ENCODE results near the gene TAOK1. TPM values are rescaled to one million over a fixed set of nuclear protein-coding genes. Genes with fewer than 3 reads are reported as not detected.

Gene TAOK1
- total and polyA plus RNA-seq, 2 of the 13 experiments (the other 11 are each of a cell fraction or from before 2014, with no cell fraction given): 14.1 to 23.0 TPM

- peak; percentile 21 for TF ChIP-seq AGO2 (optimal IDR thresholded peaks at IDR 0.05; ENCODE audit: low read depth, low read length)
- no peak for TF ChIP-seq PHB2 (IDR thresholded peaks at IDR 0.05; ENCODE audit: partially characterized antibody)
- TF ChIP-seq ZNF34 (CRISPR knock-in tag; IDR thresholded peaks at IDR 0.05; ENCODE audit: borderline replicate concordance): no peak
- TF ChIP-seq ZNF570 (CRISPR knock-in tag; IDR thresholded peaks at IDR 0.05; ENCODE audit: borderline replicate concordance): no peak
- TF ChIP-seq ZFX (CRISPR knock-in tag; IDR thresholded peaks at IDR 0.05; ENCODE audit: low read depth): peak; percentile 87
- TF ChIP-seq ETS1 (CRISPR knock-in tag; IDR thresholded peaks at IDR 0.05): no peak
- no peak for TF ChIP-seq ZFP36L2 (CRISPR knock-in tag; IDR thresholded peaks at IDR 0.05)
- TF ChIP-seq ZNF724P (CRISPR knock-in tag; IDR thresholded peaks at IDR 0.05; ENCODE audit: borderline replicate concordance): no peak
- TF ChIP-seq ZNF710 (CRISPR knock-in tag; IDR thresholded peaks at IDR 0.05; ENCODE audit: borderline replicate concordance): peak; percentile 62; the same call in 1 of the 2 replicates
- TF ChIP-seq E2F5 (CRISPR knock-in tag; conservative IDR thresholded peaks at IDR 0.05): 0 out of 2 replicates have a peak, but pooled peaks have one; percentile 14
- peak; percentile 93 for TF ChIP-seq UBTF (CRISPR knock-in tag; IDR thresholded peaks at IDR 0.05)
- no peak for TF ChIP-seq ZC3H4 (CRISPR knock-in tag; IDR thresholded peaks at IDR 0.05; ENCODE audit: borderline replicate concordance)
- TF ChIP-seq ZNF317 (CRISPR knock-in tag; IDR thresholded peaks at IDR 0.05): no peak
- no peak for TF ChIP-seq ZKSCAN5 (CRISPR knock-in tag; IDR thresholded peaks at IDR 0.05)
- no peak for TF ChIP-seq ARNT (IDR thresholded peaks at IDR 0.05)
- TF ChIP-seq ZNF251 (CRISPR knock-in tag; IDR thresholded peaks at IDR 0.05): no peak
- 0 out of 2 replicates have a peak, but pooled peaks have one; percentile 13 for TF ChIP-seq SALL2 (CRISPR knock-in tag; IDR thresholded peaks at IDR 0.05)
- no peak for TF ChIP-seq ZMYM3 (CRISPR knock-in tag; IDR thresholded peaks at IDR 0.05)
- TF ChIP-seq POLR2G (IDR thresholded peaks at IDR 0.05; ENCODE audit: low read depth, low read length): peak; percentile 55
- no peak for TF ChIP-seq ZNF468 (CRISPR knock-in tag; IDR thresholded peaks at IDR 0.05)
- TF ChIP-seq KDM3A (CRISPR knock-in tag; IDR thresholded peaks at IDR 0.05; ENCODE audit: low read depth): peak; percentile 81; the same call in 1 of the 2 replicates
Measured at GRCh38 chr17:29574732-29575510, 184.8 kb downstream of the TAOK1 start (continued).

Data from HepG2 (cell line).